SK-N-DZ (cell line): ENCODE measurements around the gene TSPEAR.
"Not testable (repeated sequence)": the region's sequence is repeated elsewhere in the genome, so short reads cannot be mapped to it uniquely, and the experiment has no call there.

Source experiments
- DNase-seq: peaks from one replicate; pipeline ENCODE4 v3.0.0-alpha.2; 2015; ENCODE audit warnings: low spot score

TSPEAR gene

GRCh38 chr21:44550807-44551206 is 160.6 kb downstream of the TSPEAR start:
- DNase-seq = no peak

DNA sequence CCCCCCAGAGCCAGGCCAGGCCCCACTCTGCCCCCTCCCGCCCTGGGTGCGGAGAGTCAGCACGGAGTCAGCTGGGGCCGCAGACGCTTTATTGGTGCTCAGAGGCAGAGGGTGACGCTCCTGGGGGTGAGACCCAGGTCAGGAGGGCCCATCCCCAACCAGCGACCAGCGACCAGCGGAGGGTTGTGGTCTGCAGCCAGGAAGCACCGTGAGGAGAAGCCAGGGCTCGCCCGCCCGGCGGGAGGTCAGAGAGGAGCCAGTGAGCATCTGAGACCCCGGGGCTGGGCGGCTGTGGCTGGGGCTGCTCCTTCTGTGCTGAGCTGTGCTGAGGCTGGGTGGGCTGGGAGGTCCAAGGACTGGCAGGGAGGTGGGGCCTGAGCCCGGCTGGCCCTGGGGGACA is 161.1 kb downstream of the TSPEAR start:
- DNase-seq = not testable (repeated sequence)

DNA sequence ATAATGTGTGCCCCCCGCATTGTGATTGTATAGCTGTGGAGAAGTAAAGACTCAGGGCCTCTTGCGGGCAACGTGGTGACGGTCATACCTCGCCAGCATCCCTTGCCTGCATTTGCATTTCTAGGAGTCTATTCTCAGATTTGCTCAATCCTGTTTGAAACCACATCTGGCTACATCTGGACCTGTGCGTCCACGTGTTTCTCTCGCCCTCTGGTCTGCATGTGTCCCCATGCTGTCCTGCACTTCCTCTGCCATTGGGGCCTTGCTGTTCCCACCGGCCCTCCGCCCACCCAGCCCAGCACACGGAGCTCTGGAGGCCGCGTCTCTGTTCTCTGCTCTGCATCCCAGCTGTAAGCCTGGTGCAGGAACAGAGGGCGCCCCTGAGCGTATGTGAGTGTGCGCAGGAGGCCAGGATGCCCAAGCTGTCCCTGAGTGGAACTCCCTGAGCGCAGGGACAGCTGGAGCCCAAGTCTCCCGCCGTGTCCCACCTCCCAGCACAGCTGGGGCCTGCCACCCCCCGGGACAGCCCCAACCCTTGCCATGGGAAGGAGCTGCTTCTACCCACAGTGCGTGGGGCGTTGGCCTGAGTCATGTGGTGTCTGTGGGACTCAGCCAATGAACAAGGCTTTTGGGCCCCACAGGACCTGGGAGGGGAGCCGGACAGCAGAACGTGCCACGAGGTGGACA is 161.7 kb downstream of the TSPEAR start:
- DNase-seq = no peak

DNA sequence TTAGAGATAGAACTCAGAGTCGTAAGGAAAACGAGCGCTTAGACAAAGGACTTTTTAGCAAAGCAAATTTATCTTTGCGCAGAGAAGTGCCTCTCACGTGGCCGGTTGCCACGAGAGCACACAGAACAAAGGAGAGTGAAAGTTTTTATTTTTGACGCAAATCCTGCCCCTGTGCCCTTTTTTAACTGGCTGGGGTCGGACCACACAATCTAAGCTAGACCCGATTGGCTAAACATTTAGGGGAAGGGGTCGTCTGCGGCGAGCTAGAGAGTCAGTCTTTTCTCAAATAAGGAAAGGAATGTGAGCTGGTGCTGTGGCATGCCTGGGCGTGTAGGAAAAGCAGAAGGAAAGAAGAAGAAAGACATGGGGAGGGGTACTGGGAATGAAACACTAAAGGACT is 162.4 kb downstream of the TSPEAR start:
- no peak for DNase-seq

DNA sequence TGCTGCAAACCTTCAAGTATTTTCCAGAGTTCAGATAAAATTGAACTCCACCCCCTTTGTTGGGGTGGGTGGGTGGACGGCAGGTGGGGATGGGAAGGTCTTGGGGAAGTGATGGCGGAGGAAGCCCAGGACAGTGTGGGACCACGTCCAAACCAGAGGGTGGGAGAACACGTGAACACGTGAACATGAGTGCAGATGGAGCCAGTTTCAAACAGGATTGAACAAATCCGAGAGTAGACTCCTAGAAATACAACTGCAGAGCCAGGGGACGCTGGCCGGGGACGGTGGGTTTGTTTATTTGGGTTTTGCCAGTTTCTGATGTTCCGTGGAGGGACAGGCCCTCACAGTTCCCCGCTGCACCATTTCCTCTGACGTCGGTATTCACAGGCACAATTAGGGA is 163.0 kb downstream of the TSPEAR start:
- DNase-seq = no peak

DNA sequence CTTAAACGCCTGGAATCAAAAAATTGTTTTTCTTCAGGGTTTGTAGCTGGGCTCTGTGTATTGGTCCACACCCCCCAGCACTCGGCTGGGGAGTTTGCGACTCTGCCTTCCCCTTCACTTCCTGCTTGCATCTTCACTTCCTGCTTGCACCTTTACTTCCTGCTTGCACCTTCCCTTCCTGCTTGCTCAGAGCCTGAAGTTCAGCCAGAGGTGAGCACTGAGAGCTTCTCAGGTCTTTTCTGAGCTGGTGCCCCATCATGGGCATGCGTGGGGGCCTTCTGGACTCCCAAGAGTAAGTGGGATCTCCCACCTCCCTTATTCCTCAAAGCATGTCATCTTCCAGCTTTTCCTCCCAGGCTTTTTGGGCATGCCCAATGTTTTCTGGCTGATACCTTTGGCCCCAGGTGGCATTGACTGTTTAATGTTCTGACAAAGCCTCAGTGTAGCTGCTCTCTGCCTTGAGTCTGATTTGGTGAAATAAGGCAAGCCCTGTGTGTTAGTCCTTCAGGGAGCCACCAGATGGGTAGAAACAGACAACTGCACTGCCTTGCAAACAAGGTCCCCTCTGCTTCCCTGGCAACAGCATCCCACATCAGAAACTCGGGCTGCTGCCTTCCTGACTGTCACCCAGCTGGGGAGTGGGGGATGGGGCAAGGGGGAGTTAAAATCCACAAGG is 163.6 kb downstream of the TSPEAR start:
- no peak for DNase-seq

DNA sequence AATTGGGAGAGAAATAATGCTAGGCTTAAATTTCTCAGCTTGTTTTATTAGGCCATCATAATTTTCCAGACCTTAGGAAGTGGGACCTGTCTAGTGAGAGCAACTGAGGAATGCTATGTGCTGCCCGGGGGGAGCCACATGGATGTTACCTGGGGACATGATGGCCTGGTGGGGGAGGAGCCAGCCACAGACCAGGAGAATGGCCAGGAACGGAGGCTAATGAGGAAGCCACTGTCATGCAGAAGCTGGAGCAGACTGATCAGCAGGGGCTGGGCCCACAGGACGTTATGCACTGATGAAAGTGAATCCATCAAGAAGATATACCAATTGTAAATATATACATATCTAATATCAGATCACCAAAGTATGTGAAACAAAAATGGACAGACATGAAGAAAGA is 166.8 kb downstream of the TSPEAR start:
- DNase-seq = no peak

GRCh38 chr21:44542716-44543115 is 168.7 kb downstream of the TSPEAR start:
- DNase-seq = no peak

DNA sequence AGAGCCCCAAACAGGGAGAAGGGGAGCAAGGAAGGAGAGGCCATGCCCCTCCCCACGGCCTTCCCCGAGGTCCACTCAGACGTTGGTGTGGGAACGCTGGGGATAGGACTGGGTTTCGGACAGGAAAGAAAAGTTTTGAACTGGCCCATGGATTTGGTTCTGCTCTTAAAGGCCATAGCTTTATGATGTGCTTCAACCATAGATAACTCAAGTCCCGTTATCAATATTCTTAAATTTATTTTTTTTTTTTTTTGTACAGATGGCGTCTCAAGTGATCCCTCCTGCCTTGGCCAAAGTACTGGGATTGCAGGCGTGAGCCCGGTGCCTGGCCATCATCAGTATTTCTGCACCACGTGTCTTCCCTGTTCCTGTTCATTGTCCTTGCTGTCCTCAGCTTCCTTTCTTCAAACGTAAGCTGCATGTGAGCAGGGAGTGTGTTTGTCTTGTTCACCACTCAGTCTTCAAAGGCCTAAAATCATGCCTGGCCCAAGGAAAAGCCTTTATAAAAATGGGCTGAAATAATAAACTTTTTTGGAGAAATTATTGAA is 170.6 kb downstream of the TSPEAR start:
- DNase-seq = no peak

GRCh38 chr21:44539991-44540666 is 171.2 kb downstream of the TSPEAR start, which contains the start of gene KRTAP10-1:
TSS of gene KRTAP10-1 (minus strand) at chr21:44540195. CDS start at chr21:44540150, 45 bp downstream.
- DNase-seq = no peak

DNA sequence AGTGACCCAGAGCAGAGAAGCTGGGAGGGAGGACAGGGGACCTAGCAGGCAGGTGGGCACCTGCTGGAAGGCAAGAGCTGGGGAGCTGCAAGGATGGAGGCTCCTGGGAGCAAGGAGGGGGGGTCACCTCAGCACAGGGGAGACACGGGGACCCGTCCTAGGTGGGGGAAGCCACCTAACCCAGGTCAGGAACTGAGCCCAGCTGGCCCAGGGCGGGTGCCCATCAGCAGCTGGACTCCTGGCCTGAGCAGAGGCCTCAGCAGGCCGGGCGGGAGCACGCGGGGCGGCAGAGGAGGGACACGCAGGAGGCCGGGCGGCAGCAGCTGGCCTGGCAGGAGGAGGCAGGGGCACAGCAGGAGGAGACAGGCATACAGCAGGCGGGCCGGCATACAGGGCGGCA is 172.3 kb downstream of the TSPEAR start:
- no peak for DNase-seq

GRCh38 chr21:44537930-44538911 is 173.2 kb downstream of the TSPEAR start:
- DNase-seq = no peak

DNA sequence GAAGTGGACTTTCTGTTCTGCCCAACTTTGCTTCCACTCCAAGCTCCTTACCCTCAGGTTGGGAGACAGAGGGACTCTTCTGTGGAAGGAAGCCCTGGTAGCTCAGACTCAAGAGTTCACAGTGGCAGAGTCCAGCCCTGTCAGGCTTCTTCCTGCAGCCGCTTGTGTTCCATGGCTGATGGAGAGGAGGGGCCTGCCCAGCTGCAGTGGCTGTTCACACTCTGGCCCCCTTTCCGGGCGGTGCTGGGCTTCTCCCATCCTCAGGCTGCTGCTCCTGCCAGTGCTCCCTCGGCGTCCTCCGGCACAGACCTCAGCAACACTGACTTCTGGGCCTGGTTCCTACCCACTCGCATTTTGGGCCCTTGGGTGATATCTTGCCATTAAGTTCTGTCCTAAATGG is 175.4 kb downstream of the TSPEAR start:
- DNase-seq = no peak

DNA sequence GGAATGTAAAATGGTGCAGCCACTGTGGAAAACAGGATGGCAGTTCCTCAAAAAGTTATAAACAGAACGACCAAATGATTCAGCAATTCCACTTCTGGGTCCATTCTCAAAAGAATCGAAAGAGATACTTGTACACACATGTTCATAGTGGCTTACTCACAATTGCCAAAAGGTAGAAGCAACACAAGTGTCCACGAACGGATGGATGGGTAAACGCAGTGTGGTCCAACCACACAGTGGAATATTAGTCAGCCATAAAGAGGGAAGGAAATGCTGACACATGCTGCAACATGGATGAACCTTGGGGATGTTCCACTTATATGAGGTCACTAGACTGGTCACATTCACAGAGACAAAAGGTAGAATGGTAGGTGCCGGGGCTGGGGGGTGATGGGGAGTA is 176.7 kb downstream of the TSPEAR start:
- DNase-seq = no peak

DNA sequence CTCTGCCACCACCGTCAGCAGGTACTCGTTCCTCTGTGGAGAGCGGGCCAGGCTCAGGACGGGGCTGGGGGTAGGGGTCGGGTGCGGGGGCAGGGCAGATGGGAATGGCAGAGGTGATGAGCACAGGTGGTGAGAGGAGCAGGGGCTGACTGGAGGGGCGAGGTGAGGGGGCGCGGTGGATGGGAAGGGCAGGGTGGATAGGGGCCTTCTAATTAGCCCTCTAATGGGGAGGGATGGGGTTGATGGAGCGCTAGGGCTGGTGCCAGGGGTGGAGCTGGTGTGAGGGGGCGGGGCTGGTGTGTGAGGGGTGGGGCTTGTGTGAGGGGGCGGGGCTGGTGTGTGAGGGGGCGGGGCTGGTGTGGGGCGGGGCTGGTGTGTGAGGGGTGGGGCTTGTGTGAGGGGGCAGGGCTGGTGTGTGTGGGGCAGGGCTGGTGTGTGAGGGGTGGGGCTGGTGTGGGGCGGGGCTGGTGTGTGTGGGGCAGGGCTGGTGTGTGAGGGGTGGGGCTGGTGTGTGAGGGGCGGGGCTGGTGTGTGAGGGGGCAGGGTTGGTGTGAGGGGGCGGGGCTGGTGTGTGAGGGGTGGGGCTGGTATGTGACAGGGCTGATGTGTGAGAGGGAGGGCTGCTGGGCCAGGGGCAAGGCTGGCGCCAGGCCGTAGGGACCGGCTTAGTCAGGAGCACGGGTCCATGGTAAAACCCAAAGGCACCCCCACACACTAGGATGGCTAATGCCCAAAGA is 177.3 kb downstream of the TSPEAR start:
- DNase-seq = no peak

DNA sequence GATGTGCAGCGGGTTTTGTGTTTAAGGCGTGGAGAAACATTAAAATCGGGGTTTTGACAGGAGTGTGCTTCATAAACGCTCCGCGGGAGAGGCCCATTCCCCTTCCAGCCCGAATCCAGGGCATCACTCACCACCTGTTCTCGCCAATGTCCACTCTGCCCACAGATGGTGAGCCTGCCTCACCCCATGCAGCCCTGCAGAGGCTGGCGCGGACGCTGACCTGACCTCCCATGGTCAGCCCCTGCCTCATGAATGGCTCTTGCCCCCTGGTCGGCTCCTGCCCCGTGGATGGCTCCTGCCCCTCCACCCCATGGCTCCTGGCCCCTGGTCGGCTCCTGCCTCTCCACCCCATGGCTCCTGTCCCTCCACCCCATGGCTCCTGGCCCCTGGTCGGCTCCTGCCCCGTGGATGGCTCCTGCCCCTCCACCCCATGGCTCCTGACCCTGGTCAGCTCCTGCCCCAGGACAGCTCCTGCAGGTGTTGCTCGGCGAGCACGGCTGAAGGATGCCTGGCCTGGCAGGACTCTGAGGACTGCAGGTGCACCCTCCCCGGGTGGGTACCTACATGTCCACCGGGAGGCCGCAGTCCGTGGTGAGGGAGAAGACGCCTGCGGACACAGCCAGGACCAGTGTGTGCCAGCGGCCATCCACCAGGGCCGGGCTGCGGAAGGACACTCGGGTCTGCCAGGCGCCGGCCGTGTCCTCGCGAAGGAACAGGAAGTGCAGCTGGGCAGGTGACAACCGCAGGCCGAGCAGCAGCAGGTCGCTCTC is 178.1 kb downstream of the TSPEAR start:
- DNase-seq = no peak

- DNase-seq = no peak
These were observed 178.7 kb downstream of the TSPEAR start for GRCh38 chr21:44532712-44533111.

- no peak for DNase-seq
These were observed 179.5 kb downstream of the TSPEAR start for GRCh38 chr21:44531606-44532564.
